Astrocyte (in vitro differentiated cells and primary cell): ENCODE data around the gene SMIM10. TPM values are rescaled to one million over a fixed set of nuclear protein-coding genes. Genes with fewer than 3 reads are reported as not detected.
"Not testable (repeated sequence)": the region's sequence is repeated elsewhere in the genome, so short reads cannot be mapped to it uniquely, and the experiment has no call there.

Source experiments
- DNase-seq: peaks from one replicate; pipeline ENCODE4 v3.0.0-alpha.2; 2010; ENCODE audit warnings: low read depth
- FAIRE-seq: peaks from 2 replicates; lab custom pipeline; 2011; peaks lifted over from hg19 to GRCh38; lab: Jason Lieb, UNC
- H2AFZ ChIP-seq: 2 replicates; pipeline ENCODE4 v1.6.0; 2012; ENCODE audit warnings: low read depth, low read length, inconsistent platforms
- H3K27ac ChIP-seq: 2 replicates; pipeline ENCODE4 v1.5.1; 2011; ENCODE audit warnings: low read depth, low read length, inconsistent platforms
- H3K27me3 ChIP-seq: 2 replicates; pipeline ENCODE4 v1.6.0; 2011; ENCODE audit warnings: low read length, inconsistent platforms; ENCODE audit not compliant: insufficient read depth
- H3K36me3 ChIP-seq: 2 replicates; pipeline ENCODE4 v1.5.1; 2011; ENCODE audit warnings: low read length, inconsistent platforms; ENCODE audit not compliant: insufficient read depth
- H3K4me1 ChIP-seq: 2 replicates; pipeline ENCODE4 v1.5.1; 2011; ENCODE audit warnings: low read length, inconsistent platforms; ENCODE audit not compliant: insufficient read depth
- H3K4me2 ChIP-seq: 2 replicates; pipeline ENCODE4 v1.6.0; 2012; ENCODE audit warnings: low read length, inconsistent platforms
- H3K4me3 ChIP-seq: 2 replicates; pipeline ENCODE4 v1.5.1; 2011; ENCODE audit warnings: low read depth, mild to moderate bottlenecking, low read length, inconsistent platforms; ENCODE audit not compliant: insufficient read depth
- H3K79me2 ChIP-seq: 2 replicates; pipeline ENCODE4 v1.6.0; 2012; ENCODE audit warnings: mild to moderate bottlenecking, low read length, inconsistent platforms; ENCODE audit not compliant: insufficient read depth
- H3K9ac ChIP-seq: 2 replicates; pipeline ENCODE4 v1.6.0; 2012; ENCODE audit warnings: mild to moderate bottlenecking, low read length, inconsistent platforms
- H3K9me3 ChIP-seq: 2 replicates; pipeline ENCODE4 v1.5.1; 2012; ENCODE audit warnings: low read depth, mild to moderate bottlenecking, low read length, inconsistent platforms; ENCODE audit not compliant: insufficient read depth
- H4K20me1 ChIP-seq: 2 replicates; pipeline ENCODE4 v1.6.0; 2012; ENCODE audit warnings: low read length, inconsistent platforms; ENCODE audit not compliant: insufficient read depth
- H3K27ac Mint-ChIP-seq: one replicate; pipeline ENCODE4 v1.8.0; 2021; ENCODE audit warnings: mild to moderate bottlenecking, mixed read lengths; ENCODE audit not compliant: unreplicated experiment
- H3K27me3 Mint-ChIP-seq: one replicate; pipeline ENCODE4 v1.8.0; 2021; ENCODE audit warnings: low read depth, mixed read lengths; ENCODE audit not compliant: unreplicated experiment
- H3K36me3 Mint-ChIP-seq: one replicate; pipeline ENCODE4 v1.8.0; 2021; ENCODE audit warnings: low read depth, mixed read lengths; ENCODE audit not compliant: unreplicated experiment
- H3K4me1 Mint-ChIP-seq: one replicate; pipeline ENCODE4 v1.8.0; 2021; ENCODE audit warnings: low read depth, mixed read lengths; ENCODE audit not compliant: unreplicated experiment
- H3K4me3 Mint-ChIP-seq: one replicate; pipeline ENCODE4 v1.8.0; 2021; ENCODE audit warnings: mild to moderate bottlenecking, moderate library complexity, mixed read lengths; ENCODE audit not compliant: unreplicated experiment
- H3K9me3 Mint-ChIP-seq: one replicate; pipeline ENCODE4 v1.8.0; 2021; ENCODE audit warnings: mild to moderate bottlenecking, mixed read lengths; ENCODE audit not compliant: unreplicated experiment
- CTCF ChIP-seq: IDR thresholded peaks from 2 replicates; pipeline ENCODE4 v1.5.1; 2011; ENCODE audit warnings: low read depth, mild to moderate bottlenecking, inconsistent platforms, low read length, moderate library complexity; ENCODE audit not compliant: insufficient read depth
- EZH2 ChIP-seq: IDR thresholded peaks from 2 replicates; pipeline ENCODE4 v1.6.1; 2012; ENCODE audit warnings: mild to moderate bottlenecking, low read length, inconsistent platforms; ENCODE audit not compliant: insufficient read depth
- total RNA-seq: library from RNA; stranded (reverse); gene quantifications from 2 replicates; pipeline ENCODE4 v1.2.1, GENCODE V29; 2021

The SMIM10 gene
- total RNA-seq, 1 donor from 2014 or later, result 1.2 TPM

DNA sequence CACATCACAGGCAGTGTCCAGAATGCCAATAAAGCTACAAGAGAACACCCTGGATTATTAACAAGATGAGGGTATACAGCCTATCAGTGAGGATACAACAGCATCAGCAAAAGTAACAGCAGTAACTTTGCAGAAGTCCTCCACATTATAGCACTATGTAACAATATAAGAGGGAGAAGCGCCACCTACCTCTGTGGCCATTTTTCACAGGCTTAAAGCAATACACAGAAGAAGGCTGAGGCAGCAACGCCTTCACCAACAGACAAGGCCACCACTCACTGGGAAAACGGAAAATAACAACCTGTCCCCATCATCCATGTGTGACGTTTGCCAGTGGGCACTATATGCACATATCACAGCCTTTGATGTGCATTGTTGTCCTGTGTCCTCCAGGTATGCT lies 19.0 kb downstream of the SMIM10 start:
- Mint-ChIP-seq H3K36me3 (no peaks in the 10 kb centered on the region), H3K4me1 (no peaks in the 10 kb centered on the region), H3K4me3 (no peak overlapping the region), H3K27me3 (no peaks in the 10 kb centered on the region), H3K27ac (no peak overlapping the region), H3K9me3 (peaks cover 2% of the 10 kb centered on the region)
- no peaks in the 10 kb centered on the region for H3K36me3 ChIP-seq
- H3K27me3 ChIP-seq, result no peaks in the 10 kb centered on the region
- no peak overlapping the region for H3K27ac ChIP-seq
- H3K4me2 ChIP-seq, result no peak overlapping the region
- no peak overlapping the region for H2AFZ ChIP-seq
- H4K20me1 ChIP-seq, result no peaks in the 10 kb centered on the region
- DNase-seq, result no peak
- H3K79me2 ChIP-seq, result no peaks in the 10 kb centered on the region
- TF ChIP-seq EZH2 (no peak), CTCF (no peak)
- no peaks in the 10 kb centered on the region for H3K9me3 ChIP-seq
- no peak overlapping the region for H3K9ac ChIP-seq
- H3K4me3 ChIP-seq, result no peak overlapping the region
- H3K4me1 ChIP-seq, result no peaks in the 10 kb centered on the region
- peak; percentile 56 for FAIRE-seq

DNA sequence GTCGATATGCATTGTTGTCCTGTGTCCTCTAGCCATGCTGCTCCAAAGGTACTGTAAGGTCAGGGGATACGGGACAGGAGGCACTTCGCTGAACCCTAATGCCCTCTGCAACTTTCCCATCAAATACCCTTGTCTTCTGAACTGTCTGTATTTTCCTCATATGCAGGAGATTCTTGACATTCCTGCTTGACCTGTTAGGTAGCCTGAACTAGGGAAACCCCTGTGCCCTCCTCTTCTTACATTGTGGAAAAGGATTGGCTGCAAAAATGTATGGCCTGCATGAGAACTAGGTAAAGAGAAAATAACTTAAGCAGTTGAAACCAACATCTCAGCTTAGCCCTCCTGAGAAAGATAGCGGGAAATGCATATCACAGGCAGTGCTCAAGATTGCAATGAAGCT lies 20.1 kb downstream of the SMIM10 start:
- Histone ChIP-seq H3K4me2 (no peak overlapping the region), H2AFZ (no peak overlapping the region), H3K9ac (no peak overlapping the region), H3K4me1 (no peaks in the 10 kb centered on the region), H3K27me3 (no peaks in the 10 kb centered on the region), H3K4me3 (no peak overlapping the region), H3K9me3 (no peaks in the 10 kb centered on the region), H3K79me2 (no peaks in the 10 kb centered on the region), H4K20me1 (no peaks in the 10 kb centered on the region), H3K27ac (no peak overlapping the region), H3K36me3 (no peaks in the 10 kb centered on the region)
- DNase-seq (no peak), FAIRE-seq (no peak)
- Mint-ChIP-seq H3K4me1 (no peaks in the 10 kb centered on the region), H3K27me3 (no peaks in the 10 kb centered on the region), H3K4me3 (no peak overlapping the region), H3K9me3 (peaks cover 2% of the 10 kb centered on the region), H3K36me3 (no peaks in the 10 kb centered on the region), H3K27ac (no peak overlapping the region)
- TF ChIP-seq EZH2 (no peak), CTCF (no peak)

DNA sequence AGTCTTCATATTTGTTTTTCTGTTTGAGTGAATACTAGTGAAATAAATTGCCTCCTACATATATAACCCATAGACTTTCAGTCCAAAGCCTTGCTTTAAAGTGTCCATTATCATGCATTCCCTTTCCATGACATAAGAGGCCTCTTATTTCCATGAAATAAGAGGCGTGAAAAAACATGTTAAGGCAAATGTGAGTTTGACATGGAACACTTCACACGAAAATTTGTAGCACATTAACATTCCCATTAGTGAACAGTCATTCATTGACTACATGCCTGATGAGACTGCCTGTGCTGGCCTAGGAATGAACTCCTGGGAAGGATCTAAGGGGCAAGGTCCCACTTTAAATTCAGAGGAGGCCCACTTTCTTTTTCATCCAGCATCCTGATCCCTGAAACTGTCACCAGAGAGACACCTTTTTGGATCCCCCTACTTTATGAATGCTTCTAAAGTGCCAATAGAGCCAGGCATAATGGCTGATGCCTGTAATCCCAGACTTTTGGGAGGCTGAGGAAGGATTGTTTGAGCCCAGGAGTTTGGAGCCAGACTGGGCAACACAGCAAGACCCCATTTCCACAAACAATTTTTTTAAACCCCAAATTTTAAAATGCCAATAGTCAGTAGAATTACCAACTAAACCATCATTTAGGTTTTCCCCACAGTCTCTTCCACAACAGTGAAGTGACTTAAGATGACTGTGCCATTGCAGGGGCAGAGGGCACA lies 24.9 kb downstream of the SMIM10 start:
- Histone ChIP-seq H3K9ac (no peak overlapping the region), H3K27me3 (no peaks in the 10 kb centered on the region), H4K20me1 (no peaks in the 10 kb centered on the region), H3K9me3 (no peaks in the 10 kb centered on the region), H3K4me1 (no peaks in the 10 kb centered on the region), H3K79me2 (no peaks in the 10 kb centered on the region), H3K4me2 (no peak overlapping the region), H3K4me3 (no peak overlapping the region), H2AFZ (no peak overlapping the region), H3K36me3 (no peaks in the 10 kb centered on the region), H3K27ac (no peak overlapping the region)
- H3K27me3 Mint-ChIP-seq, result no peaks in the 10 kb centered on the region
- no peak for TF ChIP-seq EZH2
- no peak for TF ChIP-seq CTCF
- peaks cover 2% of the 10 kb centered on the region for H3K9me3 Mint-ChIP-seq
- H3K4me1 Mint-ChIP-seq, result no peaks in the 10 kb centered on the region
- DNase-seq, result no peak
- no peaks in the 10 kb centered on the region for H3K36me3 Mint-ChIP-seq
- H3K27ac Mint-ChIP-seq, result no peak overlapping the region
- peak; percentile 52 for FAIRE-seq
- no peak overlapping the region for H3K4me3 Mint-ChIP-seq

- not testable (repeated sequence) for DNase-seq, H3K27me3 ChIP-seq, H4K20me1 ChIP-seq, H3K4me1 Mint-ChIP-seq, H3K4me3 Mint-ChIP-seq, H3K9ac ChIP-seq, H3K36me3 Mint-ChIP-seq, H3K4me3 ChIP-seq, H3K79me2 ChIP-seq, FAIRE-seq, H3K9me3 Mint-ChIP-seq, H3K4me2 ChIP-seq, H3K4me1 ChIP-seq, H3K36me3 ChIP-seq, H3K27ac Mint-ChIP-seq, H2AFZ ChIP-seq, H3K9me3 ChIP-seq, H3K27me3 Mint-ChIP-seq, H3K27ac ChIP-seq
Observed at GRCh38 chrX:135019890-135020289, 29.1 kb downstream of the SMIM10 start.
